GM21717 (cell line): ENCODE results near the gene DDI2.
A peak's percentile ranks its signal among the peaks of the same experiment; 100 is the strongest.
"Not testable (repeated sequence)": the region's sequence is repeated elsewhere in the genome, so short reads cannot be mapped to it uniquely, and the experiment has no call there.

Experiments used
- ATAC-seq: cut with Tn5 transposase; IDR thresholded peaks from one replicate; pipeline ENCODE4 v1.9.1; 2021; ENCODE audit warnings: mild to moderate bottlenecking, moderate library complexity; ENCODE audit not compliant: unreplicated experiment

Gene DDI2

DNA sequence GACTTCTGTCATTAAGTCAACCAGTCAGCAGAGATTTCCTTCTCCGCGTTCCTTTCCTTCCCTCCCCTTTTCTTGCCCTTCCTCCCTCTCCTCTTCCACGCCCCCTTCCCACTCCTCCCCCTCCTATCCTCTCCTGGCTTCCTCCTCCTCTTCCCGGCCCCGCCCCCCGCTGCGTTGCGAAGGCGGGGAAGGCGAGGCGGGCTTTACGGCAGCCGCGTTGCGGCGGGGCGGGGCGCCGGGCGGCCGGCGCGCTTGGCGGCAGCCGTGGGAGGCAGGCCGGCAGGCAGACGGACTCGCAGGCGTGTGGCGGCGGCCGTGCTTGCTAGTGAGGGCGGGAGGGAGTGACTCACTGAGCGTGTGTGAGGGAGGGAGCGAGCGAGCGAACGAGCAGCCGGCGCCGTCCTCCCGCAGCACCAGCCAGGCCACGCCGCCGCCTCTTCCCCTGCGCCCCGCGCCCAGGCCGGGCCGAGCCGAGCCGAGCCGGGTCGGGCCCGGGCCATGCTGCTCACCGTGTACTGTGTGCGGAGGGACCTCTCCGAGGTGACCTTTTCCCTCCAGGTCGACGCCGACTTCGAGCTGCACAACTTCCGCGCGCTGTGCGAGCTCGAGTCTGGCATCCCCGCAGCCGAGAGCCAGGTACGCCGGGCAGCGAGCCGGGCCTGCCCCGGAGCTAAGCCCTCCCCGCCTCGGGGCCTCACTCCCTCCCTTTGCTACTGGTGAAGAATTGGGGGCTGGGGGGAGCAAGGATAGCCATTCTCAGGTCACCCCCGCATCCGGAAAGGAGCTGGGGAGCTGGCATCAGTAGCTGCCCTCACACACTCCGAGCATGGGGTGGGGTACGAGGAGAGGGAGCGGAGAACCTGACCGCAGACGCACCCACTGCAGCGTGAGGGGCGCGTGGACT, at the start of gene DDI2:
DDI2 (plus strand) TSS at position 286 of the 904 bp plus-strand sequence; CDS start at position 499, 213 bp downstream.
- peak; percentile 46 for ATAC-seq

DNA sequence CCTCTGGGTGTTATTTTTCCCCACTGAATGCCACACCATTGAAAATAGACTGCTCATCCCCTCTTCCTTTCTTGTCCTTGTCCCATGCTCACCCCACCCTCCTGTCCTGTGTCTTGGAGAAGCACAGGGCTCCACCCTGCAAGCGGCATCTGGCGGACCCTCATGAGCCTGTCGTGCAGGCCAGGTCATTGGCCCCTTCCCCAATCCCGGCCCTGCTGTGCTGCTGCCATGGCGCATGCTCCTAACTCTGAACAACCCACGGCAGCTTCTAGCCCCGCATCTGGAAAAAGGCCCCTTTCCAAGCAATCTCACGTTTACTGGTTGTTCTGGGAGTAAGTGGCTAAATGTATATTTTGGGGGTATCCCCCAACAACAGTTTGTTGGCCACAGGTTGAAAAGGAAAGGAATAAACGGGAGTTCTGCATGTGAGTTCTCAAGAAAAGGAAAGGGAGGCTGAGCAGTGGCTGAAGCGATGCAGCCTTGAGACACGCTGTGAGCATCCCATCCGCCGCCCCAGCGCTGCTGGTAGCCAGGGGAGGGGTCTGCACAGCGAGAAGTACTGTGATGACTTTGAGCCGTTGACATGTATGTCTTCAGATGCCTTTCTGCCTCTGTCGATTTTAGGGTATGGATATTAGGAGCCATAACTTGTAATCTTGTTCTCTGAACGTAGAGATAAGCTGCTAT, 48.7 kb upstream of the DDI2 start:
- ATAC-seq = no peak

DNA sequence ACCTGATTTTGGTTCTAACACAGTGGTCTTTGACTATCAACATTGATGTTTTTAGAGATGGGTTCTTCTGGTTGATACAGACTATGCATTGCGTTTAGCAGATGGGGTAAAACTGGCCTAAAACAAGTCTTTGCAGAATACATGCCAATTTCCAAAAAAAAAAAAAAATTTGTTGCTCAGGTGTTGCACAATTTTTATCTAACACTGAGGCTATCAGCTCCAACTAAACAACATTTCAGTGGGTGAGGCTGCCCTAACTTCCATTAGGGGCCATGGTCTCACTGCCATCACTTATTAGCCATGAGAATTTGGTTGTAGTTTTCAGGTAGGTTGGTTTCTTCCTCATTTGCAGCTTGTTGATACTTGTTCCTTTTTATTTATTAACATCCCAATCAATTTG, 46.4 kb upstream of the DDI2 start:
- no peak for ATAC-seq

DNA sequence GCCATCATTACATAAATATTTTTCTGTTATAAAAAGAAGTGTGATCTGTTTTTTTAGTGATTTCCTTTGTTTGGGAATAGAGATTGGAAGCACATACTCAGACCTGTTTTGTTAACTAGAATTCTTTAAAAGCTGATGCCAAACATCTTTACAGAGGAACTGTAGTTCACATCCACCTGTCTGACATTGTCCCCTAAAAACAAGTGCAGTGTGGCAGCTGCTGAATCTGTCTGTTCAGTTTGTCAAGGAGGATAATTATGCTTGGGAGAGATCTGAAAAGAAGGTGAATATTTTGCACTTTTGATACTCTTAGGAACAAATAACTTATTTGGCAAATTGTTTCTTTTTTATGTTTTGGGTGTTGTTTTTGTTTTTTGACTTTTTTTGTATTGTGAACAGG, 46.0 kb upstream of the DDI2 start:
- ATAC-seq = no peak

DNA sequence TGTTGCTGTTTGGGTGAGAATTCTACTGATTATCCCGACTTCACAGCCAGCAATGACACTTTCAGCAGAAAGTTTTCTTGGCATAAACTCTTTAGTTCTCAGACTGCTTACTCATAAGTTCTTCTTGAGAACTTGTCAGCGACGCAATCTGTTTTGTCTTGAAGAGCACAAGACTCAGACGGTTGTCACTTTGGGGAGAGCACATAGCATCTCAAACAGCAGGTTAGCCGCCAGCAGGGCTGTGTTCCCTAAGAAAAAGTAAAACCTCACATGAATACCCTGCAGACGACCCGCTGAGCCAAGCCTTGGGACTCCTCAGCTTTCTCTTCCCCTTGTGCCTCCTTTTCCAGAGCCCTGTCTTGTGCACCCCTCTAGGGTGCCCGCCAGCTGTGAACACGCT, 43.8 kb upstream of the DDI2 start:
- no peak for ATAC-seq

DNA sequence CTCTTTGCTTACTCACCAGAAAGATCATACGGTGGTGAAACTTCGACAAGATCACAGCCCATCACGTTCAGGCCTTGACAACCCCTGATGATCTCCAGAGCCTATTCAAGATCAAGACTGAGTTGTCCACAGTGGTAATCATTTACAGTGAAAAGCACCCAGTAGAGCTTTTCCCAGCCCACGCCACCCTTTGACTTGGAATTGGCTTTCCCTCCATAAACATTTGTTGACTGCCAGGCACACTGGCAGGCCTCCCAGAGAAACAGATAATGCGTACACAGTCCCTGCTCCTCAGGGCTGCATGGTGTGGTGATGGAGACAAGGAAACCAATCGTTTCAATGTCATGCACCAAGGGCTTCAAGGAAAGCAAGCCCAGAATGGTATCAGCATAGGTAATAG, 42.5 kb upstream of the DDI2 start:
- no peak for ATAC-seq

DNA sequence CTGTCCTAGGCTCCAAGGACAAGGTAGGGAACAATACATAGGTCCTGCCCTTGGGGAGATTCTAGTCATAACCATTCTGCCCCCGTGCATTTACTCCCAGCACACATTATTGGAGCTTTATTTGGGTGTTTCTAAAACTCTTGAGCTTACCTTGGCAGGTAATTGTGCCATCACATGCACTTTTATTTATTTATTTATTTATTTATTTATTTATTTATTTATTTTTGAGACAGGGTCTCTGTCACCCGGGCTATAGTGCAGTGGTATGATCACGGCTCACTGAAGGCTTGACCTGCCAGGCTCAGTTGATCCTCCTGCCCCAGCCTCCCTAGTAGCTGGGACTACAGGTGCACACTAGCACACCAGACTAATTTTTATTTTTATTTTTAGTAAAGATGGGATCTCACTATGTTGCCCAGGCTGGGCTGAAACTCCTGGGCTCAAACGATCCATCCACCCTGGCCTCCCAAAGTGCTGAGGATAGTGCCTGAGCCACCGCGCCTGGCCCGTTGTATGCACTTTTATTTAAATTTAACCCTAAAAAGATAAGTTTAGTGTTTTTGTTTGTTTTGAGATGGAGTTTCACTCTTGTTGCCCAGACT, 41.6 kb upstream of the DDI2 start:
- no peak for ATAC-seq

DNA sequence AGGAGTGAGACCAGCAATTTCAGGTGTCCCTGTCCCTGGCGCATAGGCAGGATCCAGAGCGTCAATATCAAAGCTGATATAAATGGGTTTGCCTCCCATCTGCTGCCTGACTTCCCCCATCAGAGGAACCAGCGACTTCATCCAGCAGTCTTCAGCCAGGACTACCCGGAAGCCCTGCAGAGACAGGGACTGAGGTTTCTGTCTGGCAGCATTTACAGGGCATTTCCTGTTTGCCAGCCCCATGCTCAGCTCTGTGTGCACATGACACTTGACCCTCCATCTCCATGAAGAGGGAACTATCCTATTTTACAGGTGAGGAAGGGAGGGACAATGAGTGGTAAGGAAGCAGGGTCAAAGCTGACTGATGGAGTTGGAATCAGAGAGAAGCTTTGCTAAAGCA, 39.6 kb upstream of the DDI2 start:
- ATAC-seq = no peak

DNA sequence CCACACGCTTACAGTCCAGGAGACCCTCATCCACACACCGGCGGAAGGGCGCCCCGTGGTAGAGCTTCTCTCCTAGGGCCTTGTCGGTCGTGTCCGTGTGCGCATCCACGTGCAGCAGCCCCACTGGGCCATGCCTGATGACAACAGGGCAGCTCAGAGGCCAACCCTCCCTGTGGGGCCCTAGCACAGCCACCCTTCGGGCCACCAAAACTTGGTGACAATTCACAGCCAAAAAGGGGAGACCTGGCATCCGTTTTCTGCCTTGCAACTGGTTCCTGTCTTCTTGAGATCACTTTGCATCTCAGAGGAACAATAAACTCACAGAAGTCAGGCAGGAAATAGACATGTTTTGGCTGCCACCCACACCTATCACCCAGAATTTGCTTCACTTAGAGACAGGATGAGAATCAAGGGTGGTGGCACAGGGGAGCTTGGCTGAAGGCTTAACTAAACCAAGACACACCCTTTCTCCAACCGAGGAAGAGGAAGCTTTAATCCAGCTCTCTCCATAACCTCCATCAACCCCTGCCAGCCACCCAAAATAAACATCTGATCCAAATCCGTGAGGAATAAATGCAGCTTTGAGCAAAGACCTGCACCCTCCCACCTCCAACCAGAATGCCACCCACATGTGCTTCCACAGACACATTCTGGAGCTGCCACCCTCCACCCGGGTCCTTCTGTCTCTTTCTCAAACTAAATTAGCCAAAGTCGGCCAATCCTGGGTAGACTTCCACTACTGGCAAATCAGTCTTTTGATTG, 38.2 kb upstream of the DDI2 start:
- ATAC-seq = no peak

DNA sequence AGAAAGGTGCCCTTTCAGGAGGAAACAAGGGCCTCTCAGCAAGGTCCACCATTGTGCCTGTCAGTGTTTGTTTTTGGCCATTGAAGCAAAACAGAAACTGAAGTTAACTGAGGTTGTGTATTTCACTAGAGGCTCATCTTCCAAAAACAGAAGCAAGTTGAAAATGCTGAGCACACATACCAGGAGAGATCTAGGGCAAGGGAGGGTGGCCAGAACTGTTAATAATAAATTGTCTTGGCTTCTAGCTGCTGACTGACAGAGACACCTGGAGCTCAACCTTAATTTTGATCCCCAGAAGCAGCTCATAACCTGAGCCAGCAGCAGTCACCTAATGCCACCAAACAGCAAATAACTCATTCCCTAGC, 37.6 kb upstream of the DDI2 start:
- ATAC-seq = no peak

DNA sequence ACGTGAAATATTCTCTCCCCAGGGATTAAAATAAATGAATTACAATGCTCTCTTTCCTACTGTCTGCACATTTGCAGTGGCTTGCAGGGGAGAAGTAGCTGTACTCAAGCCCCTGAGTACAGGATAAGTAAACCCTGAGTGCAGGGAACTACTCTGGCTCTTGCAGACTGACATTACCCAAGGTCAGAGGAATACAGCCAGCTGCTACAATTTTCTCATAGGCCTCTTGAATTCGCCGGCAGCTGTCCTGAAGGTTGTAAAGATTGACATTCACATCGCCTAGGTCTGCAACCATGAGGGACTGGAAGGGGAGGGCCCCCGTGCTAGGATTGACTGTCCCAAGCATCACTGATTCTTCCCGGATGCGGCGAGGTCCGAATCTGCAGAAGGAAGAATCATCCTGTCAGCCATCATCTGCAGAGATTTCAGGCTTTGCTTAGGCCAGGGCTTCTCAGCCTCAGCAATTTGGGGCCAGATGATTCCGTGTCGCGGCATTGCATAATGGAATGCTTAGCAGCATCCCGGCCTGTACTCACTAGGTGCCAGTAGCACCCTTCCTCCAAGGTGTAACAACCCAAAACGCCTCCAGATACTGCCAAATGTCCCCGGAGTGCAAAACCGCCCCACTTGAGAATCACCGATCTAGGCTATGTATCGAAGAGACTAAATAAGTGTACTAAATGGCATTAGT, 34.1 kb upstream of the DDI2 start:
- ATAC-seq = no peak

DNA sequence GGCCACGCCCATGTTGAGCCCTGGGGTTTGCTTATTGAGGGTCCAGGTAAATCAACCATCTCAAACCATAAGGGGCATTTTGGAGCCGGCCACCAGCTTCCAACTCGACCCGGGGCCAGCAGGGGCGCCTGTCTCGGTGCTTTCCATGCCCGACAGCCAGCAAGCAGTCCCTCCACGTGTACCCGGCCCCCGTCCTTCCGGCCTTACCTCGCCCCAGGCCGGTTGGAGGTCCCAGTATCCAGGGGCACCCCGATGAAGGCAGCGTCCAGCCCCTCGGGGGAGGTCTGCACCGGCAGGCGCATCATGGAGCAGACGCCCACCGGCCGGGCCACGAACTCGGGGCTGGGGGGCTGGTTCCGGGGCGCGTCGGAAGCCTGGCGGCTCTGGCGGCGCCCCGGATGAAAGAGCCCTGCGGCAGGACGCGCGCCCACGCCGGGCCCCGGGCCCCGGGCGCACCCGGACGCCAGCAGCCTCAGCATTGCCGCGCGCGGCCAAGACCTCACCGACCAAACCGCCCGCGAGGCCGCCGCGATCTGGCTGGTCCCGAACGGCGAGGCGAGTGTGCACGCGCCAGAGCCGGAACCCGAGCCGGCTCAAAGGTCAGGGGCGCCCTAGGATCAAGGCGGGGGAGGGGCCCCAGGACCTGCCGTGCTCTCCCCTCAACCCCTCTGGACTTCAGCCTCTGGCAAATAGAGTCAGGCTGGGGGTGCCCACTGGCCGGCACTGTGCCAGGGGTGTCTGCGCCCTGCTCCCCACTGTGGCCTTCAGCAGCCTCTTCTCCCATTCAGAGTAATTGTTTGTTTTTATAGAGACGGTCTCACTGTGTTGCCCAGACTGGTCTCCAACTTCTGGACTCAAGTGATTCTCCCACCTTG, 32.5 kb upstream of the DDI2 start, which contains the start of gene AGMAT:
AGMAT (minus strand) TSS at position 563 of the 875 bp plus-strand sequence; CDS start at position 479, 84 bp downstream.
- no peak for ATAC-seq

DNA sequence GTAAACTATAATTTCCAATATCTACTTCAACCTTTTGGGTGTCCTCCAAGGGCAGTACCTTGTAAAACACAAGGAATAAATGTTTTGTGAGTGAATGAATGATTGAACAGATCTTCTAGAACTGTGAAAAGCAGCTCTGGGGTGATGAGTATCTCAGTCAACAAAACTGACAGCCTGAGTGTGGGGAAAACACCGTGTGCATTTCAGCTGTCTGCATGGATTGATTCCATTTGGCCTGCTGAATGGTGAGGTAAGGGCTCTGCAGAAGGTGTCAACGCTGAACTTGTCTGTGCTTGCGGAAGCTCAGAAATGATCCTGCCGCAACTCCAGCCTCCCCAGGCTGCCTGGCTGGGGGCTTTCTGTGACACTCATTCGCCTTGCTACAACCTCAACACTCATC, 25.0 kb upstream of the DDI2 start:
- ATAC-seq = no peak

DNA sequence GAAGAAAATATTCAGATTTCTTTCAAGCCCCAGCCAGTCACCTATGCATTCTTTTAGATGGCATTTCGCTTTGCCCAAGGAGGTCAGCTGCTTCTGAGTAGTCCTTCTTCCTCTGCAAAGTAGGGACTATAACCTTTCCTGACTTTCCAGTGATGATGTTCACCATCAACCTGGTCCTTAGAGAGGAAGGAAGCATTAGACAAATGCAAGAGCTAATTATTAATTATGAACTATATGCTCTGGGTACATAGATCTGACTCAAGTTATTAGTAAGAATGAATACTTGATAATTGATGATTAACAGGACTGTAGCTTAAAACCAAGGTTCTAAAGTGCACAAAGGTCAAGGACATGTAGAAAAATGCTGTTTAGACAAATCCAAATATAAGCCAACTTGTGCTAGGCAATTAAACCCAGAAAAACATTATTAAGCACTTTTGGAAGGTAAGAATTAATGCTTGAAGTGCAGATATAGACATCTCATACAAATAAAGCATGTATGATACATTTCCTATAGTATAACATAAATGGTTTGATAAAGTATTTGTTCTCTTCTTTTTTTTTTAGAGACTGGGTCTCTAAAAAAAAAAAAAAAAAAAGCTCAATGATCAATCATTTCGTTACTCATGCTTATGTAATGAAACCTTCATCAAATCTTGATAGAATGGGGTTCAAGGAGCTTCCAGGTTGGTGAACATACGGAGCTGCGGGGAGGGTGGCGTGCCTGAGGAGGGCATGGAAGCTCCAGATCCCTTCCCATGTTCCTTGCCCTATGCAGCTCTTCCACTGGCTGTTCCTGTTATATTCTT, 21.2 kb upstream of the DDI2 start:
- no peak for ATAC-seq

DNA sequence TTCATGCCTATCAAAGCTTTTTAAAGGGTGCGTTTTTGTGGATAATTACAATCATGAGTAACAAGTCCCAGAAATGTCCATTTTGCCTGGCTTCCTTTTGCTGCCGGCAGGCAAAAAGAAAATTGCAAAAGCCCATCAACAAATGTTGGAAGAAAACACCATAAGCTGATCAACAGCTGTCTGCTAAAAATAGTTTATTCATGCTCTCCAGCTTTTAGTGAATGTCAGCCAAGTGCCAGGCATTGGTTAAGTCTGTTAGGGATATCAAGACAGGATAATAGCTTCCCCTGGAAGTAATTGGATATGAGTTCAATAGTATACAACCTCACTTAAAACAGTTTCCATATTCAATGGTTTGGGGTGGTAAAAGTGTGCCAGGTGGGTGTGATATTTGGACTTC, 18.8 kb upstream of the DDI2 start:
- ATAC-seq = no peak

DNA sequence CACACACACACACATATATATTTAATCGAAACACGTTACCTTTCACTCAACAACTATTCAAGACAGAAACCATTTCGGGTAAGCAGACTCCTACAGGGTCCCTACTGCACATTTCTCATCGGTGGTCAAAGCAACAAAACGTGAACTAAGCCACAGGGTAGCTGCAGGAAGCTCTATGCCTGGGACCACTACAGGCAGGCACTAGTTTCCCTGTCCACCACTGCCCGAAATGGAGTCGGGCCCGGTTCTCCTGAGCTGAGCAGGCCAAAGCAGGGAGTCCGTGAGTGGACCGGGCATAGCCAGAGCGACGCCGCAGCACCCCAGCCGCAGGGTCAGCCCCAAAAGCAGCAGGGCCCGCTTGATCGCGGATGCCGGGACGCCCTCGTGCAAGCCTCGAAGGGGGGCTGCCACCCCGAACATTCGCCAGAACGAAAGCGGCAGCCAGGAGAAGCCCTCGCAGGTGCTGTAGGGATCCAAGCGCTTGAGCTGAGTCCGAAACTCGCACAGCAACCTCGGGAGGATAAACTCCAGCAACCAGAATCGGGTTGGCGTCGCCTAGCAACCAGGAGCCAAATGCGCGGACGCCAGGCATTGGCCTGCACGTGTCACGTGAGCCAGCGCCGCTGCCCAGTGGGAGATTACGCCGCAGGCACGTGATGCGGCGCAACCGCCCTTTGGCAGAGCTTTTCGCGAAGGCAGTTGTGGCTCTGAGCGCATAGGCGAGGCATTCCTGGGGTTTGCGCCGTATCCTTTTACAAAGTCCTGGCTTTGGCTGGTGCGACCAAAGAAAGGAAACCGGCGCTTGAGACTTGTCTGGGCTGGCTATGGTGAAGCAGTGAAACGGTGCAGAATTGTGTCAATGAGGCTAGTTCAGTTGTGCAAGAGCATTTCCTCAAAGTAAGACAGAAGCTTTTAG, 13.9 kb upstream of the DDI2 start:
- ATAC-seq = peak; percentile 92

DNA sequence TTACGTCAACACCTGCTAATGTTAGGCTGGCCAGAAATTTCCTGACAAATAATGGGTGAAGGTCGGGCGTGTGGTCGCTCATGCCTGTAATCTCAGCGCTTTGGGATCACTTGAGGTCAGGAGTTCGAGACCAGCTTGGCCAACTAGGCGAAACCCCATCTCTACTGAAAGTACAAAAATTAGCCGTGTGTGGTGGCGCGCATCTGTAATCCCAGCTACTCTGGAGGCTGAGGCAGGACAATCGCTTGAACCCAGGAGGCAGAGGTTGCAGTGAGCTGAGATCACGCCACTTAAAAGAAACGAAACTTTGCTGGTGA, 13.3 kb upstream of the DDI2 start:
- not testable (repeated sequence) for ATAC-seq

DNA sequence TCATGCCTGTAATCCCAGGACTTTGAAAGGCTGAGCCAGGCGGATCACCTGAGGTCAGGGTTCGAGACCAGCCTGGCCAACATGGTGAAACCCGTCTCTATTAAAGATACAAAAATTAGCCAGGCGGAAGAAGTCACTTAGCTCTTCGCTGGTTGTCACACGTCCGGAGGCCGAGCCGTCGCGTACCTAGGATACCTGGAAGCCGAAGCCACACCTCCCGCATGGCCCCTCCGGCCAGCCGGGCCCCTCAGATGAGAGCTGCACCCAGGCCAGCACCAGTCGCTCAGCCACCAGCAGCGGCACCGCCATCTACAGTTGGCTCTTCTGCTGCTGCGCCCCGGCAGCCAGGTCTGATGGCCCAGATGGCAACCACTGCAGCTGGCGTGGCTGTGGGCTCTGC, 12.9 kb upstream of the DDI2 start:
- not testable (repeated sequence) for ATAC-seq
